ENCODE data around the gene OR51S1.
"Not testable (repeated sequence)": the region's sequence is repeated elsewhere in the genome, so short reads cannot be mapped to it uniquely, and the experiment has no call there.

OR51S1 gene, protein sequence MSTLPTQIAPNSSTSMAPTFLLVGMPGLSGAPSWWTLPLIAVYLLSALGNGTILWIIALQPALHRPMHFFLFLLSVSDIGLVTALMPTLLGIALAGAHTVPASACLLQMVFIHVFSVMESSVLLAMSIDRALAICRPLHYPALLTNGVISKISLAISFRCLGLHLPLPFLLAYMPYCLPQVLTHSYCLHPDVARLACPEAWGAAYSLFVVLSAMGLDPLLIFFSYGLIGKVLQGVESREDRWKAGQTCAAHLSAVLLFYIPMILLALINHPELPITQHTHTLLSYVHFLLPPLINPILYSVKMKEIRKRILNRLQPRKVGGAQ

DNA sequence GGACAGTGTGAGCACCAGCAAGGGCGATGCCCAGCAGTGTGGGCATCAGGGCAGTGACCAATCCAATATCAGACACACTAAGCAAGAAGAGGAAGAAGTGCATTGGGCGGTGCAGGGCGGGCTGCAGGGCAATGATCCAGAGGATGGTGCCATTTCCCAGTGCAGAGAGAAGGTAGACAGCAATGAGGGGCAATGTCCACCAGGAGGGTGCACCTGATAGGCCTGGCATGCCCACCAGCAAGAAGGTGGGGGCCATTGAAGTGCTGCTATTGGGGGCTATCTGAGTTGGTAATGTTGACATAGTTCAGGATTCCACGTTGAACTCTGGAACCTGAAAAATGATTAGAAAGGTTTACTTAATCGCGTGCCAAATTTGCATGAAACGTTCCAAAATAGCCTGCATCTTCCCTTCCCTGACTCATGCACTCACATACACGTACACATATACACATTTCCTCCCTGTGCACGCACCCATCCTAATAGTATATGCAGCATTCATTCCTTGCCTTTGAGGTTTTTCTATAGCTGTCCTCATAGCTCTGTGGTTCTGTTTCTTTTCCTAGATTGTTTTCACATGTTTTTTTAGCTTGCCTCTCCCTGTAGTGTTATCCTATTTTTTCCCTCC lies at the start of gene OR51S1:
Gene OR51S1 (minus strand): TSS at position 301 of the 625 bp plus-strand sequence. CDS start 0 bp downstream, at position 301.
- DNase-seq = no peak

DNA sequence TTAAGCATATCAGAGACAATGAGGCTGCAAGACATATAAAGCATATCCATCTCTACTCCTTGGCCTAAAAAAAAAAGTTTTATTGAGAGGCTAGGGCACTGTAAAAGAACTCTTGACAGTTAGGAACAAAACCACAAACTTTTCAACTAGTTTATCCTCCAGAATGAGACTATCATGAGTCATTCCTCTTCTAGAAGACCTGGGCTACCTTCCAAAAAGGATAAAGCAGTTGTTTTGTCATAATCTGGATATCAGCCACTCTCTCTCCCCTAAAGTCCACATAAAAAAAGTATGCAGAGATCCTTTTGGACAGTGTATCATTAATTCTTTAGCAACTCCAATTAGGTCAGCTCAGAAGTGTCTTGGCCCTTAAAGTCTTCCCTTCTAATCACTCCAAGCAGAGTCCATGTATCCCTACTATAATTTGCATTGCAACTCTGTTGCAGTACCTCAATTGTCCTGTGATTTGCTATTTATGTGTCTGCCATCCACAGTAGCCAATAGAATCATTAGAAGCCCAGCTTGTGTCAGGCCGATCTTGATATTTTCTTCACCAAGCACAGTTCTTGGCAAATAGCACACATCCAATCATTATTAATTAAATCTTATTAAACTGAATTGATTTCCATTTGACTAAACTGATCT lies 43.1 kb upstream of the OR51S1 start:
- peak; percentile 2 to 72 for DNase-seq

DNA sequence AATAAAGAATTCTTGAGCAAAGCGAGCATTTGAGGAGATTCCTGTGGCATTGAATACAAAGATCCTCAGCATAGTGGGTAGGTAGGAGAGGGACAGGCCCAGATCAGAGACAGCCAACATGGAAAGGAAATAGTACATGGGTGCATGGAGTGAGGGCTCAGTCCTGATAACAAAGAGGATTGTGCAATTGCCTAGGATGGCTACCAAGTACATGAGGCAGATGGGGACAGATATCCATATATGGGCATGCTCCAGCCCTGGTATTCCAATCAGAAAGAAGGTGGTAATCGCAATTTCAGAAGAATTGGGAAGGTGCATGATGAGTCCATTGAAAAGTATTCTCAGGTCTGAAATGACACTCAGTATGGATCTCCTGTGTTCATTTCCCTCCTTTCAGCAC lies 41.3 kb upstream of the OR51S1 start:
- DNase-seq = no peak

DNA sequence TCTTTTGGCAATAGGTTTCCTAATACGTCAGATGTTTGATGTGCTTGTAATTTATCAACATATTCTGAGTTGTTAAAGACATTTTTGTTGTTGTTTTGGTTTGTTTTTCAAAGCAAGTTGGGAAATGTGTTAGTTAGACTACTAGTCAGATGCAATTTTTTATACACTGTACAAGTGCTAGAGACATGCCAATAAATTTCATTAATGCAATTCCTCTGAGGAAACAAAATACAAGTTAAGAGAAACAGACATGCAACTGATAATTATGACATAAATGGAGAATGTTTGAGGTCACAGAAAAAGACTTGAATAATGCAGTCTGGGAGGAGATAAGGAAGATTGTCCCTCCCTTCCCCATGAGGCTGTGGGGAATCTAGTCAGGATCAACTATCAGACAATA lies 38.6 kb upstream of the OR51S1 start:
- no peak for DNase-seq

DNA sequence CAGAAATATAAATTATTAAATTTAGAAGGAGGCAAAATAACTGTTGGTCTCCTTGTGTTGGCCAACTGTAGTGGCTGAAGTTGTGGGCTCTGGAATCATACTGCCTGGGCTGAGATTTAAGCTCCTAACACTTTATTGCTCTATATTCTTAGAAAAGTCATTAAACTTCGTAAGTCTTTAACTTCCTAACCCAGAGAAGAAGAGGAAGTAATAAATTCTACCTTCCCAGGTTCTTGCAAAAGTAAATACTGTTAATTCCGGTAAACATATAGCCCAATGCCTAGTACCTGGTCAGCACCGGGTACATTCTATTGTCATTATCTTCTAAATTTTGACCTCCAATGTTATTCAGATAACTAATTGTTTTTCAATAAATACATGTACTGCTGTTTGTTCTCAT lies 37.2 kb upstream of the OR51S1 start:
- no peak for DNase-seq

DNA sequence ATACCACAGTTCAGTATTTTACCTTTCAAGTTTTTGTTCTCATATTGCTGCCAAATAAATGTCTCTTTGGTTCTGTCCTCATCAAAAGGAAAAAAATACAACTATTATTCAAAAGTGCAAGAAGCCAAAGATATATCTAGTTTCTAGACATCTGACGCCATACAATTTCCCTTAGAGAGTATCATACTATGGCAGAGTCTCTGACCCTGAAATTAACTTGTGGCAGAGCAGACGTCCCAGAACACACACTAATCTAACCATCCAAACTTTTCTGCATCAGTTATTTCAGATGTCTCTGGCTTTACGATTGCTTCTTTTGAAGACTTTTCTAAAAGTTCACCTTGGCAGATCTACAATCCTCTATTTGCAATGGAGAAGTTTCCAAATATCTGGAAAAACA lies 35.4 kb upstream of the OR51S1 start:
- no peak for DNase-seq

DNA sequence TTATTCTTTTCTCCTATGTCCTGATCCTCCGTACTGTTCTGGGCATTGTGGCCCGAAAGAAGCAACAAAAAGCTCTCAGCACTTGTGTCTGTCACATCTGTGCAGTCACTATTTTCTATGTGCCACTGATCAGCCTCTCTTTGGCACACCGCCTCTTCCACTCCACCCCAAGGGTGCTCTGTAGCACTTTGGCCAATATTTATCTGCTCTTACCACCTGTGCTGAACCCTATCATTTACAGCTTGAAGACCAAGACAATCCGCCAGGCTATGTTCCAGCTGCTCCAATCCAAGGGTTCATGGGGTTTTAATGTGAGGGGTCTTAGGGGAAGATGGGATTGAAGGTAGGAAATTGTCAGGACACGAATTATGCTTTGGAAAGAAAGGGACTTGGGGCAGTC lies 33.5 kb upstream of the OR51S1 start:
- DNase-seq = no peak

DNA sequence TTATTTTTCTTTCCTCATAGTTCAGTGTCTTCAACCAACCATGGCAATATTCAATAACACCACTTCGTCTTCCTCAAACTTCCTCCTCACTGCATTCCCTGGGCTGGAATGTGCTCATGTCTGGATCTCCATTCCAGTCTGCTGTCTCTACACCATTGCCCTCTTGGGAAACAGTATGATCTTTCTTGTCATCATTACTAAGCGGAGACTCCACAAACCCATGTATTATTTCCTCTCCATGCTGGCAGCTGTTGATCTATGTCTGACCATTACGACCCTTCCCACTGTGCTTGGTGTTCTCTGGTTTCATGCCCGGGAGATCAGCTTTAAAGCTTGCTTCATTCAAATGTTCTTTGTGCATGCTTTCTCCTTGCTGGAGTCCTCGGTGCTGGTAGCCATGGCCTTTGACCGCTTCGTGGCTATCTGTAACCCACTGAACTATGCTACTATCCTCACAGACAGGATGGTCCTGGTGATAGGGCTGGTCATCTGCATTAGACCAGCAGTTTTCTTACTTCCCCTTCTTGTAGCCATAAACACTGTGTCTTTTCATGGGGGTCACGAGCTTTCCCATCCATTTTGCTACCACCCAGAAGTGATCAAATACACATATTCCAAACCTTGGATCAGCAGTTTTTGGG lies 33.0 kb upstream of the OR51S1 start, which contains the start of gene OR51T1:
Gene OR51T1 (plus strand): TSS at position 41 of the 641 bp plus-strand sequence. CDS start 0 bp downstream, at position 41.
- no peak for DNase-seq

DNA sequence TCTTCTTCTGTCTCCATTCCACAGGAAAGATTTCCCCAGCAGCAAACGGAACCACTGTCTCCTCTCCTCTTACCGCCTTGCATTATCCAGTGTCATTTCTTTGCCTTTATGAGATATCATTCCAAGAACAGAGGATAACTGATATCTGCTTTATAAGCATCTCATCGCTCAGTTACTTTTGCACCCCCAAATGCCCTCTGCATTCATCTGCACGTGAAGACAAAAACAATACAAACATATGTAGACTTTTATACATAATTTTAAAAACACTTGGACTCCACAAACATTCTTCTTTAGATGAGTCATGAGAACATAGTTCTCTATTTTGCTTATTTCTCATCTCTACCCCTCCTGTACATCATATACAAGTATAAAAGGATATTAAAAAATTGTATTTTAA lies 32.2 kb upstream of the OR51S1 start:
- DNase-seq = no peak

DNA sequence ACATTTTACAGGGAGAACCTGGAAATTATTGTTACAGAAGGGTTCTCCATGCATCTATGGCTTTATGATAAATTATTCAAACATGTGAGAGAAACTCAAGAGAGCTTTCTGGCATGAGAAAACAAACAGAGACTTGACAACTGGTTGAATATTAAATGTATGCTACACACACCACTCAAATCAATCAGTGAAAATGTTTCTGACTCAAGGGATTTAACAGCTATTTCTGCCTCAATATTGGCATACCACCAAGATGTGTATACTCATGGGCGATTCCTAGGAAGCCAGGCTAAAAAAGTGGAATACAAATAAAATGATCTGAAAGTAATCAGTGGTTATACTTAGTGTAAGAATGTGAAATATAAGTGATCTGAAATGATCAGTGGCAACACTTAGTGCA lies 16.8 kb upstream of the OR51S1 start:
- DNase-seq = no peak

DNA sequence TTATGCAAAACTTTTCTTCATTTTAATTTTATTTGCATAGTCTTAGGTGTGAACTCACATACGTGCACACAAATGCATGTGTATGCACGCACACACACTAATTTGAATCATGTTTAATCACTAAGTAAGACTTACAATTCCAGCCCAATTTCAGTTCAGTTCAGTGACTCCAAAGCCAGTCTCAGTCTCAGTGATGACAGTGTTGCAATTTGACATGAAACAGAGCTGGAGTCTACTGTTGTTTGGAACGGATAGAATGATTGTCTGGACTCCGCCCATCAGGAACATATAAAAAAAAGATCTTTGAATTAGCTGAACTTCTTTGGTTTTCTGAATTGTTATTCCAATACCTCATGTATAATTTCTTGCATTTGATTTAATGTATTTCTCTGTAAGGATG lies 14.9 kb upstream of the OR51S1 start:
- DNase-seq = no peak

DNA sequence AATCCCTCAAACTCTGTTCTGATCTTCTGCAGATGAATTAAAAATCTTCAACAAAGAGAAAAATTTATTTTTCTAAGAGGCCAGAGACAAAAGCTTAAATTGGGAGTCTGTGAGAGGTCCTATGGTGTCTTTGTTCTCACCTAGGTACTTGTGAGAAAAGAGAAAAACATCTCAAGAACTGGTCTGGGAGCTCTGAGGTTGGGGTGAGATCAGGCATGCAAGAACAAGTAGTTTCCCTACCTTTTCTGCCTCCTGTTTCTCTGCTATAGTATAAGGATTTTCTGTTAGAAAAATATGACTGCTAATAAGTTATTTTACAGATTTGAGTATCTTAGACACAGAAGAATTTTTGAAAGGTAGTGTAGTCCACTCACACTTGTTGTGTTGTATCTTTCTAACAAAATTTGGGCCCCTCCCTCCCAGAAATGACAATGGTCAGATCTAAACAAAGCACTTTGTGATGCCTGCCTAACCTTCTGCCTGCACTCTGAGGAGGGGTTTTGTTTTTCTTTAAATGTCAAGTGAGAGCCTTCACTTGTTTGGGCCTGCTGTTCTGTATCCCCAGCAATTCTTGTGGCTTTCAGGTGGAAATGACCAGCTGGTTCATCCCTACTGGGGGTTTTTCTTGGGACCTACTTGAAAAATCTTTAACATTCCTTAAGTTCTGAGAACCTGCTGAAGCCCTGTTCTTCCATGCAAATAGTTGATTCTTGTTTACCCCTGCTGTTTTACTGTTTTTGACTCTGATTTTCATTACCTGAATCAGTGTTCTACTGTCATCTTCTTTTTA lies 13.6 kb upstream of the OR51S1 start:
- no peak for DNase-seq

DNA sequence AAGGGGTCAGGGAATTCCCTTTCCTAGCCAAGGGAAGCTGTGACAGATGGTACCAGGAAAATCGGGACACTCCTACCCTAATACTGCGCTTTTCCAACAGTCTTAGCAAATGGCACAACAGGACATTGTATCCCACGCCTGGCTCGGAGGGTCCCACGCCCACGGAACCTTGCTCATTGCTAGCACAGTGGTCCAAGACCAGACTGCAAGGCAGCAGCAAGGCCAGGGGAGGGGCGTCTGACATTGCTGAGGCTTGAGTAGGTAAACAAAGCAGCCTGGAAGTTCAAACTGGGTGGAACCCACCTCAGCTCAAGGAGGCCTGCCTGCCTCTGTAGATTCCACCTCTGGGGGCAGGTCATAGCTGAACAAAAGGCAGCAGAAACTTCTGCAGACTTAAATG lies 5.3 kb upstream of the OR51S1 start:
- DNase-seq = not testable (repeated sequence)

DNA sequence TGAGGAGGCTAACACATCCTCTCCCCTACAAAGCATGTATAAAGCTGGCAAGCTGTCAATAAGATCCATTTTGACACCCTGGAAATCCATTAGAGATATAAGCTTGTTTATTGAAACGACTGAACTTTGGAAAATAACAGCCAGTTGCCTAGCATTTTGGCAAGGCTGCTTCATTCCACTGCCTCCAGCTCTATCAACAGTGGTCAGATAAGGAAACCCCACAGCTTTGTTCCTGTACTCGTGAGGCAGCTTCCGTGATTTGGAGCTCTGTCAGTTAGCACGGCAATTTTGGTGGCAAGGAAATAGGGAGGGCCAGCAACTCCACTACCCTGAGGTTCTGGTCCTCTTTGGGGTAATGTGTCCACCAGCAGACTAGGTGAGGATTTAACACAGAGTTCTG lies 2.0 kb upstream of the OR51S1 start:
- DNase-seq = no peak

DNA sequence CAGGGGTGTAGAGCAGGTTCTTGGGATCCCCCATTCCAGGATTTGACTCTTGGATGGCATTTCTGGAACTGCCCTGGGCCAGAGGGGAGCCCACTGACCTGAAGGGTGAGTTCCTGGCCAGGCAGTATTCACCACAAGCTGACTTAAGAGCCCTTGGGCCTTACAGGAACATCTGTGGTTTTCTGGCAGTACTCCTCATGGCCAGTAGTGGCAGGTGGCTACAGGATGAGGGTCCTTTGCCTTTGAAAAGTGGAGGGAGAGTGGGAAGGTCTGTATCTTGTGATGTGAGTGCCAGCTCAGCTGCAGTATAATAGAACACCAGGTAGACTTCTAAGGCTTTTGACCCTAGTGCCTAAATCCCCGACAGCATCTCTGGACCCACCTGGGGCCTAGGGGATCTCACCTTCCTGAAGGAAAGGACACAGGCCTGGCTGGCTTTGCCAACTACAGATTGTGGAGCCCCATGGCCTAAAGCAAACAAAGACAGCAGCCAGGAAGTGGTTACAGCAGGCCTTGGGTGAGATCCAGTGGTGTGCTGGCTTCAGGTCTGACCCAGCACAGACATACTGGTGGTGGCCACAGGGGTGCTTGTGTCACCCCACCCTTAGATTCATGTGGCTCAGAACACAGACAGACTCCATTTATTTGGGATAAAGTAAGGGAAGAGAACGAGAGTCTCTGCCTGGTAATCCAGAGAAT lies 9.0 kb downstream of the OR51S1 start:
- DNase-seq = no peak

DNA sequence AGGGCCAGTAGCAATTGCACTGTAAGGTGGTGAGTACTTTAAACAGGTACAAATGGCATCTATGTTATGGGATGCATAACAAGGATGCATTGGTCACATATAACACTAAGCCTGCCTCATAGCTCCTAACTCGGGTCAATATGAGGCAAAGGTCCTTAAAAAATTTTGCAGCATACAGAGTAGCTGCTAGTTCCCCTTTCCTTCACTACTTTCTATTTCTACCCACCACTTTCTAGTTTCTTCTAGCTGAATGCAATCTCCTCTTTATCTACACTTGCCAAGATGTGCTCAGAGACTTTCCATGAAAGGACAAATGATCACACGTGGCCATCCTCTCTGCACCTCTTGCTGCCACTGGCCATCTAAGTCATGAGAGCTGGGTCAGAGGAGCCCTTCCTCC lies 18.1 kb downstream of the OR51S1 start:
- no peak for DNase-seq

DNA sequence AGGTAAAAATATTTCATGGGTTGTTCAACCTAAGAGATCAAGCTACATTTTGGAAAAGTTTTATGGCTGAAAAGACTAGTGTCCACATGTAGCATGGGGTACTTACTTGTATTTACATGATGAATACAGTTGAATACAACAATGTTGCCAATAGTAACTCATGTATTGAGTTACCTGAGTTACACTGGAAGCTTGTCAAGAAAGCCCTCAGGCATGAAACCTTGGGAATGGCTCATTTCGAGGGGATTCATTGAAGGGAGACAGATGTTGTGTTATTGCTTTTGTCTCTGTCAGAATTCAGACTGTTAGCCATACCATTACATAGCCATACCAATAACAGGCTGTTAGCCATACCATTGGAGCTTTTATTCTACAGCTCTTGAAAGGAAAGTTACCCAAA lies 18.7 kb downstream of the OR51S1 start:
- DNase-seq = no peak

DNA sequence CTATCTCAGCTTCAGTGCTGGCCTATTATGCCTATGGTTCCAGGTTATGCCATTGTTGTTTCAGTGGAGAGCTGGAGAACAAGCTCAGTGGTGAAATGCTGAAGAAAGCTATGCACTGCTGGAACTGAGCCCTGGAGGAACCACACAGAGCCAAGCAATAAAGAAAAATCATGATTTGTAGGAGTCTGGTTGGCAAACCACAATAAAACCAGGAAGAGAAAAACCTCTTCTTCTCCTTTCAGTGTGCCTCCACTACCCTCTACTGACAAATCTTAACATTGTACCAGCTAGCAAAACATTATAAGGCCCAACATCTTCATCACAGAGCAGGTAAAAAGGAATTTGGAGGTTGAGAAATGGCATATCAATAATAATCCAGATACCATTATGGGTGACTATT lies 22.6 kb downstream of the OR51S1 start:
- DNase-seq = no peak

DNA sequence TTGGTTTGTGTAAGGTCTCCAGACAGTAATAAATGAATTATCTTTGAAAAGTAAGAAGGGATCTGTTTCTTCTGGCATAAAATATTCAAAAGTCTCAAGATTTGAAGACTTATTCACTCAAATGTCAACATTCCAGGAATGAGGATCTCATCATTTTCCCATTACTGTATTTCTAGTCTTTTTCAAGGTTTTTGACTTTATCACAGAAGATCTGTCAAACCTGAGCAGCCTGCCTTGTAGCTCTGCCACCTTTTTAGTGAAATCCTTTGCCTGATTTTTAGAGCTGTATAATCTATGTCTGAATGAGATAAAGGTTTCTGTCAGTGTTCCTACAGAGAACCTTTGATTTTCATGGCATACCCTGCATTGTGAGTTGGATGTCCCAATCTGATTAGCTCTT lies 23.9 kb downstream of the OR51S1 start:
- DNase-seq = no peak

DNA sequence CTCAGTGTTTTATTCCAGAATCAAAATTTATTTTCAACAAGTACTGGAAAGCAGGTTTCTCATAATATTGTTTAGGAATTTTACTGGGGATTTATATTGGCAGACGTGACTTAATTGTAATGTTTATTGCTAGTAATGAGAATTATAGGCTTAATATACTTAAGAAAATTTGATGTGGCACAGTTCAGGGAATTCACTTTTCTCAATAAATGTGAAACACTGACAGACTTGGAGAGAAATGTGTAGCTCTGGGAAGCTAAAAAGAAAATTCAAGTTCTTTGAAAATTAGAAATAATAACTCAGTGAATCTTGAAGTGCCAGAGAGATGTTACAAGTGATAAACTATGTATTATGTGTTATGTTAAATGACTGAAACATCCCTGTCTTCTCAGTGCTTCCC lies 28.0 kb downstream of the OR51S1 start, which contains the start of gene OR51F2:
Gene OR51F2 (plus strand): TSS at position 301 of the 400 bp plus-strand sequence. CDS start 101 bp downstream, outside the sequence.
- no peak for DNase-seq

DNA sequence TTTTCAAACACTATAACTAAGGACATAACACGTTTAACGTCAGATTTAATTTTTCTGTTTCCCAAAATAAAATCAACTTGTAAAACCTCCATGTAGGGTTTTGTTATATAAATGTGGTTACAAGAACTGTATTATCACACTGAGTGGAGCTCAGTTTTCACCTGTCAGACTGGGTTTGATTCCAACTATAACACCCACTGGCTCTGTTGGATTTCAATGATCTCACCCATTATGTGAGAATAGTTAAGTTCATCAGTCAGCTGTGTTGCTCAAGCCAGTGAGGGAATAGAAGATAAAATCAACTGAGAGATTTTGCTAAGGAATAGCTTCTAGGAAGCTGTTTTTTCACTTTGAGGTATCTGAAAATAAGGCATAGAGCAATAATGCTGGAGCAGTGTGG lies 39.8 kb downstream of the OR51S1 start:
- no peak for DNase-seq

DNA sequence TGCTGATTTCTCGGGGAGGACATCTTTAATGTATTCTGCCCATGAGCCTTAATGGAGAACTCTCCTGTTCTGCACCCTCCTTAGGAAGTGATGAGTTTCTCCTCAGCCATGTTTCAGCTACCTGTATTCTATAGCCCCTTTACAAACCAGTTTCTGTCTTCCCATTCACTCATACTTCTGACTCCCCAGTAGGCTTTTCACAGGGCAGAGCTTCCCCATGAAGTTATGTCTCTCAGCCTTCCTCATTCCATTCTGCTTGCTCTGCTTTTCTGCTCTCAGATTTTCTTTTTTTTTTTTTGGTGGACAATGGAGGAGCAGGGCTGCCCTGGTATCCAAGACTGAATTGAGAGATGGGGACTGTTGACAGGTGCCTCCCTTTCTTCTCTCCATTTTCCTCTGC lies 40.5 kb downstream of the OR51S1 start:
- no peak for DNase-seq

Data from SW 1271 (cell line).